ENCODE results near the gene SCNN1G. TPM values are rescaled to one million over a fixed set of nuclear protein-coding genes. Genes with fewer than 3 reads are reported as not detected.

The SCNN1G gene
- polyA plus RNA-seq (2011; rRNA removed): not detected in 2 replicates
- not detected in 2 replicates for polyA minus RNA-seq (2011; rRNA and poly(A)+ RNA removed)

- POLR2A ChIA-PET: no interaction called here
- Histone ChIP-seq H3K36me3 (ENCODE audit: control insufficient read depth, insufficient read depth, low read length) (no peaks in the 10 kb centered on the region), H3K27me3 (ENCODE audit: control insufficient read depth, insufficient read depth, low read length) (peaks cover 21% of the 10 kb centered on the region), H3K4me3 (ENCODE audit: low read depth, low read length) (peak within 1 kb of the TSS; percentile 17; the same call in 1 of the 2 replicates)
- no peak for DNase-seq (ENCODE audit: low read depth)
- TF ChIP-seq CTCF (IDR thresholded peaks at IDR 0.05; ENCODE audit: insufficient read depth, low read depth, low read length): no peak
- CTCF ChIA-PET: interaction anchor here (0.7 to 15.0 kb wide), 11 partner anchors 9 to 268 kb away, joined by 3 to 292 read pairs (median 3); no protein-coding TSS in a partner anchor
These were observed at the start of gene SCNN1G for GRCh38 chr16:23182679-23183542. SCNN1G (plus strand) TSS chr16:23182745; CDS start chr16:23186272, 3,527 bp downstream.

GRCh38 chr16:23132775-23133463 lies 49.6 kb upstream of the SCNN1G start:
- ChIA-PET POLR2A (interaction anchor here (0.5 kb wide), 1 partner anchor 10 kb away, joined by 3 read pairs; no protein-coding TSS in a partner anchor), CTCF (interaction anchor here (0.7 to 1.2 kb wide), 2 partner anchors 11 to 302 kb away, joined by 3 read pairs; no protein-coding TSS in a partner anchor)
- Histone ChIP-seq H3K27me3 (ENCODE audit: control insufficient read depth, insufficient read depth, low read length) (no peaks in the 10 kb centered on the region), H3K4me3 (ENCODE audit: low read depth, low read length) (no peak overlapping the region), H3K36me3 (ENCODE audit: control insufficient read depth, insufficient read depth, low read length) (no peaks in the 10 kb centered on the region)
- no peak for DNase-seq (ENCODE audit: low read depth)
- TF ChIP-seq CTCF (IDR thresholded peaks at IDR 0.05; ENCODE audit: insufficient read depth, low read depth, low read length): no peak

GRCh38 chr16:23134274-23134673 lies 48.3 kb upstream of the SCNN1G start:
- ChIA-PET CTCF (no interaction called here), POLR2A (interaction anchor here (0.6 kb wide), 1 partner anchor 11 kb away, joined by 4 read pairs; no protein-coding TSS in a partner anchor)
- no peak for TF ChIP-seq CTCF (IDR thresholded peaks at IDR 0.05; ENCODE audit: insufficient read depth, low read depth, low read length)

GRCh38 chr16:23137256-23137655 lies 45.3 kb upstream of the SCNN1G start:
- TF ChIP-seq CTCF (IDR thresholded peaks at IDR 0.05; ENCODE audit: insufficient read depth, low read depth, low read length): no peak
- POLR2A ChIA-PET: no interaction called here
- CTCF ChIA-PET: no interaction called here
- Histone ChIP-seq H3K4me3 (ENCODE audit: low read depth, low read length) (no peak overlapping the region), H3K36me3 (ENCODE audit: control insufficient read depth, insufficient read depth, low read length) (no peaks in the 10 kb centered on the region), H3K27me3 (ENCODE audit: control insufficient read depth, insufficient read depth, low read length) (no peaks in the 10 kb centered on the region)
- no peak for DNase-seq (ENCODE audit: low read depth)

More at GRCh38 chr16:23134274-23134673, 48.3 kb upstream of the SCNN1G start:
- DNase-seq (ENCODE audit: low read depth): no peak
- Histone ChIP-seq H3K27me3 (ENCODE audit: control insufficient read depth, insufficient read depth, low read length) (no peaks in the 10 kb centered on the region), H3K4me3 (ENCODE audit: low read depth, low read length) (no peak overlapping the region), H3K36me3 (ENCODE audit: control insufficient read depth, insufficient read depth, low read length) (no peaks in the 10 kb centered on the region)

GRCh38 chr16:23137818-23138217 lies 44.7 kb upstream of the SCNN1G start:
- no peak for TF ChIP-seq CTCF (IDR thresholded peaks at IDR 0.05; ENCODE audit: insufficient read depth, low read depth, low read length)
- H3K4me3 ChIP-seq (ENCODE audit: low read depth, low read length): no peak overlapping the region
- DNase-seq (ENCODE audit: low read depth): no peak
- no peaks in the 10 kb centered on the region for H3K27me3 ChIP-seq (ENCODE audit: control insufficient read depth, insufficient read depth, low read length)
- no peaks in the 10 kb centered on the region for H3K36me3 ChIP-seq (ENCODE audit: control insufficient read depth, insufficient read depth, low read length)
- CTCF ChIA-PET: no interaction called here
- POLR2A ChIA-PET: no interaction called here
